HG02981 (cell line): ENCODE measurements around the gene H3-3A.
"Not testable (repeated sequence)": the region's sequence is repeated elsewhere in the genome, so short reads cannot be mapped to it uniquely, and the experiment has no call there.

Experiments used
- ATAC-seq: cut with Tn5 transposase; IDR thresholded peaks from one replicate; pipeline ENCODE4 v1.9.1; 2021; ENCODE audit warnings: mild to moderate bottlenecking, moderate library complexity; ENCODE audit not compliant: unreplicated experiment

Gene H3-3A

DNA sequence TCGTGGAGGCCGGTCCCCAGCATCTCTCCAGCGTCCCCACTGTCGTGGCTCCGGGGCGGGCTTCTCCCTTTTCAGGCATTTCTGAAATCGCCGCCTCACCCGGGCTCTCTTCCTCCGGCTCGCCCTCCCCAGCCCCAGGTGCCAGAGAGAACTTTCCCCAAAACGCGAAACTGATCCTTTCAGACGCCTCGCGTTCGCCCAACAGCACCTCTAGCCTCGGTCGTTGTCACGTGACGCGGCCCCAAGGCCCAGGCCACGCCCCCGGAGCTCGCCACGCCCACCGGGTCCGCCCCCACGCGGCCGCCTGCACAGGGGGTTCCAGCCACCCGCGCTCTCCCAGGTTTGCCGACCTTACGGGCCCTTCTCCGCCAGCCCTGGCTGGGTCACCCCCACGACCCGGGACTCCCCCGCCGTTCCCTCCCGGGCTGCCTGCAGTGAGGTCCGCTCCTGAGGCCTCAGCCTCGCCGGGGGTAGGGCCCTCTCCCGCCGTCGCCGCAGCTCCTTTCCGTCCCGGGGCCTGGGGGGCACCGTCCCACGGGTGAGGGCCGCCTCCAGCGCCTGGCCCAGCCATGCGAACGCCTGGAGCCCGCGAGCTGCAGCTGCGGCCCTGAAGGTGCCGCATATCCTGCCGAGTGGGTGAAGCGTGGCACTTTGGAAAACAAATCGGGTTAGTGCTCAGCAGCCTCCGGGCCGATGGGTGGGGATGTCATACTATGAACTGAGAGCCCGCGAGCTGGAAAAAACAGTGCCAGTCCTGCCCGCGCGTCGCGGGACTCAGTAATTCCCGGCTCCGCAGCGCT, 21.0 kb downstream of the H3-3A start:
- ATAC-seq: peak; percentile 92

DNA sequence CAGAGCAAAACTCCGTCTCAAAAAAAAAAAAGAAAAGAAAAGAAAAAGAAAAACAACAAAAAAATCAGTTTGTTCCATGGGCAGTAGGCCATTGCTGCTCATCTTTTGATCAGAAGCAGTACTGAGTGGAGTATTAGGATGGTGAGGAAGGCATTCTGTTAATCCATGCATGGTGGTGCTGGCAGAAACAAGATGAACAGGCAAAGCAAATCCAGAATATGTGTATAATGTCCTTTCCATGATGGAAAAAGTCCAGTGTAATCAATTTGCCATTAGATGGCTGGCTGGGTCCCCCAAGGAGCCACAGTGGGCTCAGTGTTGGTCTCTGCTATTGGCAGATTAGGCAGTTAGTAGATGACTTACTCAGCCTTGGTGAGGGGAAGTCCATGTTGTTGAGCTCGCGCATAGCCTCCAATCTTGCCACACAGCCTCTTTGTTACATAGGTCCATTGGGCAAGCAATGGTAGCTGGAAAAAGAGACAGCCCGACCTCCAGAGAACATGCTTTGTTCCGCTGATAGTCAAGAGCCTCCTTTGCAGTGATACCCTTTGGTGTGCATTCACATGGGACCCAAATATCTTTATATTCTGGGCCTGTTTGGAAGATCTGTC, 23.3 kb downstream of the H3-3A start:
- no peak for ATAC-seq

DNA sequence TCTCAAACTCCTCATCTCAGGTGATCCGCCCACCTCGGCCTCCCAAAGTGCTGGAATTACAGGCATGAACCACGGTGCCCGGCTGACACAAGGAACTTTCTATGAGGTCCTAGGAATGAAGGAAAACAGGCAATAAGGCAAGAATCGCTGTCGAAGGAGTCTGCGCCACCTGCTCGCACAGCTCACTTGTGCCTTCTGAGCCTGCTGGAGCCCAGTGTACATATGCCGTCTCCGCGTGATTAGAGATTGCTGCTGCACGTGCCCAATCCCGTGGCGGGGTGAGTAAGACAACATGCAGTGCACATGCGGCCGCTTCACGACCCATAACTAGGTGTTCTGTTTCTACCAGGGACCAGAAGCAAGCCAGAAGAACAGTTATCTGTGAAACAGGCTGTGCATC, 24.3 kb downstream of the H3-3A start:
- ATAC-seq: no peak

DNA sequence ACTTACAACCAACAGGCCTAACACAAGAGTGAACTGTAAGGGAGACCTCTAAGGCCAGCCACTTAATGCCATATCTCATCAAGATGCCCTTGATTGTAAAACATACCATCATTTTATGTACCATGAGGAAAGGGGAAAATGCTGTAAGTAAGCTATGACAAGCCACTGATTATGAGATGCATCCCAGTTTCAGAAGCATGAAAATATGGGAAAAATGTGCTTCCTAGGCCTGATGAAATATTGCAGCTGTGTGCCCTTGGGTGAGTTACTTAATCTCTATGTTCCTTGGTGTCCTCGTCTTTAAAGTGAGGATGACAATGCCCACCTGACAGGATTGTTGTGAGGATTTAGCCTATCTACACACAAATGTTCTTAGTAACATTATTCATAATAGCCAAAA, 28.9 kb downstream of the H3-3A start:
- ATAC-seq: no peak

DNA sequence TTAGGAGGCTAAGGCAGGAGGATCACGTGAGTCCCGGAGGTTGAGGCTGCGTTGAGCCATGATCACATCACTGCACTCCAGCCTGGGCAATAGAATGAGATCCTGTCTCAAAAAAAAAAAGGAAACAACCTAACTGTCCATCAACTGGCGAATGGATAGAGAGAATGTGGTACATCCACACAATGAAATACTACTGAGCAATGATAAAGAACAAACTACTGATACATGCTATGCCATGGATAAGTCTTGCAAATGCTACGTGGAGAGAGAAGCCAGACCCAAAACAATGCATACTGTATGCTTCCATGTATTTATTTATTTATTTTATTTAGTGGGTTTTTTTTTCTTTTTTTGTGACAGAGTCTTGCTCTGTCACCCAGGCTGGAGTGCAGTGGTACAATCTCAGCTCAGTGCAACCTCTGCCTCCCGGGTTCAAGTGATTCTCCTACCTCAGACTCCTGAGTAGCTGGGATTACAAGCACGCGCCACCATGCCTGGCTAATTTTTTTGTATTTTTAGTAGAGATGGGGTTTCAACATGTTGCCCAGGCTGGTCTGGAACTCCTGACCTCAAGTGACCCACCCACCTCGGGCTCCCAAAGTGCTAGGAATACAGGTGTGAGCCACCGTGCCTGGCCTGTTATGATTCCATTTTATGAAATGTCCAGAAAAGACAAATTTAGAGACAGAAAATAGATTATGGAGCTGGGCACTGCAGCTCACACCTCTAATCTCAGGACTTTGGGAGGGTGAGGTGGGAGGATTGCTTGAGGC, 29.7 kb downstream of the H3-3A start:
- not testable (repeated sequence) for ATAC-seq

DNA sequence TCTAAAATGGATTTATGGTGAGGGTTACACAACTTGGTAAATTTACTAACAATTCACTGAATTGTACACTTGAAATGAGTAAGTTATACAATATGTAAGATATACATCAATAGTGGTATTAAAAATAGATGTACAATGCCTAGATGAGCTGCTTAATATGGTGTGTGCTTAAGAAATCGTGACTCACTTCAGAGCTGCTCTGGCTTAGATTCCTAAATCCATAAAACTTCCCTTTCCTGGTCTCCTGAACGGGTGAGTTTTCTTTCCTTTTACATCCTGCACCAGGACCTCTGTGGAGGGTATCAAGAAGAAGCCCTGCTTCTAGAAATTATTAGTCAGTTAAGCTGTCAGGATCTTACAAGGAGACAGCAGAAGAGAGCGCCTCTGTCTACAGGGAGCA, 30.4 kb downstream of the H3-3A start:
- ATAC-seq: no peak

DNA sequence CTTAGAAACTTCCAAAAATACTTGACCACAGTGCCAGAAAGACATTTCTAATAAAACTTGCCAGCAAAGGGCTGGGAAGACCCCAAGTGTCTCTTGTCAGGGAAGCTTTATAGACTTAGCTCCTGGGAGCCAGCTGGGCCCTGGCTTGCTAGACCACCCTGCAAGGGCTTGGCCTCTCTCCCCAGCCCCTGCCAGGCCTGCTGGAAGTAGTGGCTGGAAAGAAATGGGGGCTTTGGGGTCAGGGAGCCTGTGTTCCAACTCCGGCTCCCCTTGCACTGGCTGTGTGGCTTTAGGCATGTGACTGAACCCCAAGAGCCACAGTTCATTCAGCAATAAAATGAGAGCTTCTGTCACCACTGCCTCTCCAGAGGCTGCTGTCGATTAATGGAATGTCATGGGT, 31.1 kb downstream of the H3-3A start:
- no peak for ATAC-seq

DNA sequence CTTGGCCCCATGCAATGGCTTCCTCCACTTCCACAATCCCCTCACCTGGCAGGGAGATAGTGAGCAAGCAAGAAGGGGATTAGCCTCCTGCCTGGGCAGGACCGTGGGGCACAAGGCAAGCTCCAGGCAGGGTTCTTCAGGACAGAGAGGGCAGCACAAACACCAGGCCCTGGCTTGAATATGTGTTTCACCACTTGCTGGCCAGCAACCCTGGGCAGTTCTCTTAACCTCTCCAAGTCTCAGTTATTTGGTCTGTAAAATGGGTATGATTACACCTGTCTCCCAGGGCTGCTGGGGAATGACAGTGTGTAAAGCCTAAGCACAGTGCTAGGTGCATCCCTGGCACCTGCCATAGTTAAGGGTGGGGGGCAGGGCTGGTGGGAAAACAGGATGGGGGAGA, 31.9 kb downstream of the H3-3A start:
- ATAC-seq: no peak

DNA sequence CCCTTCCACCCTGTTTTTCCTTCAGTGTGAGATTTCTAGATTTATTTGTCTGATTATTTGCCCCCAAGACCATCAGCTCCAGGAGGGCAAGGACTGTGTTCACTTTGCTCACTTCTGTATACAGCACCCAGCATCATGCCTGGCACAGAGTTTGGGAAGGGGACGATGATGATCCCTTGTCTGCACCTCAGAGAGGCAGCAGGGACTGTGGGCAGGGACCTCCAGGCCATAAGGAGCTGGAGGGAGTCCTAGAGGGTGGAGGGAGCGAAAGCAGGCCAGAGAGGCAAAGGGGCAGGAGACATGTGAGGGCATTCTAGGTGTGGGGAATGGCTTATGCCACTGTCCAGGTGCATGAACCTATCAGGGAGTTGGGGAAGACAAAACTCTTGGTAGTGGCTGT, 32.8 kb downstream of the H3-3A start:
- no peak for ATAC-seq

DNA sequence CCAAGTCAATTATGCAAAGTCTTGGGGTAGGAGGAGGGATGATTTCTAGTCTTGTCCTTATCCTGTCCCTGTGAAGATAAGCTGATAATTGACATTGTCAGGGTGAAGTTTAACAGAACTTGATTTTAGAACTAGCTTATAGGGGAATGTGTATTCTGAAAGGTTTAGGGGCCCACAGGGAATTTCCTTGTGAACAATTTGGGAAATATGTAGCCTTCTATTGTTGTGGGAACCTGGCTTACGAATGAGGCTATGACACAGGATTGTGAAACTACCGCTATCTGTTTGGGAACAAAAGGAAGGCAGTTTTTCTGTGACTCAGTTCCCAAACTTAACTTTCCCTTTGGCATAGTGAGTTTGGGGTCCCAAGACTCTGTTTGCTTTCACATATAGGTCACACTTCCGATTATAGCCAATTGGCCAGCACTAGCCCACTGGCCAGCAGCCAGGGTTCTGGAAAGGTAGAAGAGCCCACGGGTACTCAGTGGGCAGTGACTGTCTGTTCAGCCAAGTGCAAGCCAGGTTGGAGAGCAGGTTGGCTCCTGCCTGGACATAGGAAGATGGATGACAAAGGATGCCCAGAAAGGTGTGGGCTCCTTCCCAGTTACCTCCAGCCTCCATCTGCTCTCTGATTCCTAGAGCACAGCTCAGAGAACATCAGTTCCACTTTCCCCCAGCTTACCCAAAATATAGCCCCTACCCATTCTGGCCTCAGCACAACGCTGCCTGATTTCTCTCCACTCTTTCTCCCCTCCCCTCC, 35.5 kb downstream of the H3-3A start:
- ATAC-seq: no peak

DNA sequence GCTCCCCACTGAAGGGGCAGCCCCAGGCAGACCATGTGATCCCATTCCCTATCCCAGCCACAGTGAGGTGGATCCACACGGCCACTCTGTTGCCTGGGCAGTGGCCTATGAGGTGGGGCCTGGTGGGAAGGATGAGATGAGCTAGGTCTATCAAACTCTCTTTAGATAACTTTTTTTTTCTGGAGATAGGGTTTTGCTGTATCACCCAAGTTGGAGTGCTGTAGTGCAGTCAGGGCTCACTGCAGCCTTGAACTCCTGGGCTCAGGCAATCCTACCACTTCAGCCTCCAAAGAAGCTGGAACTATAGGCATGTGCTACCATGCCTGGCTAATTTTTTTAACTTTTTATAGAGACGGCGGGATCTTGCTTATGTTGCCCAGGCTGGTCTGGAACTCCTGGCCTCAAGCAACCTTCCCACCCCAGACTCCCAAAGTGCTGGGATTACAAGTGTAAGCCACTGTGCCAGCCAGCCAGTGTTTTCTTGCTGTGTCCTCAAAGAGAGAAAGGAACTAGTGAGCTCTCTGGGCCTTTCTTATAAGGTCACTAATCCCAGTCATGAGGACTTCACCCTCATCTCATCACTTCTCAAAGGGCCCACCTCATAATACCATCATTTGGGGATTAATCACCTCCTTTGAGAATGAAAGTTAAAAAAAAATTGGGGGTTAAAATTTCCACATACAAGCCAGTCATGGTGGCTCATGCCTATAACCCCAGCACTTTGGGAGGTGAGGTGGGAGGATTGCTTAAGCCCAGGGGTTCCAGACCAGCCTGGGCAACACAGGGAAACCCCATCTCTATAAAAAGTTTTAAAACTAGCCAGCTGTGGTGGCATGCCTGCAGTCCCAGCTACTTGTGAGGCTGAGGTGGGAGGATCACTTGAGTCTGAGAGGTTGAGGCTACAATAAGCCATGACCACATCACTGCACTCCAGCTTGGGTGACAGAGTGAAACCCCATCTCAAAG, 36.6 kb downstream of the H3-3A start:
- ATAC-seq: no peak

DNA sequence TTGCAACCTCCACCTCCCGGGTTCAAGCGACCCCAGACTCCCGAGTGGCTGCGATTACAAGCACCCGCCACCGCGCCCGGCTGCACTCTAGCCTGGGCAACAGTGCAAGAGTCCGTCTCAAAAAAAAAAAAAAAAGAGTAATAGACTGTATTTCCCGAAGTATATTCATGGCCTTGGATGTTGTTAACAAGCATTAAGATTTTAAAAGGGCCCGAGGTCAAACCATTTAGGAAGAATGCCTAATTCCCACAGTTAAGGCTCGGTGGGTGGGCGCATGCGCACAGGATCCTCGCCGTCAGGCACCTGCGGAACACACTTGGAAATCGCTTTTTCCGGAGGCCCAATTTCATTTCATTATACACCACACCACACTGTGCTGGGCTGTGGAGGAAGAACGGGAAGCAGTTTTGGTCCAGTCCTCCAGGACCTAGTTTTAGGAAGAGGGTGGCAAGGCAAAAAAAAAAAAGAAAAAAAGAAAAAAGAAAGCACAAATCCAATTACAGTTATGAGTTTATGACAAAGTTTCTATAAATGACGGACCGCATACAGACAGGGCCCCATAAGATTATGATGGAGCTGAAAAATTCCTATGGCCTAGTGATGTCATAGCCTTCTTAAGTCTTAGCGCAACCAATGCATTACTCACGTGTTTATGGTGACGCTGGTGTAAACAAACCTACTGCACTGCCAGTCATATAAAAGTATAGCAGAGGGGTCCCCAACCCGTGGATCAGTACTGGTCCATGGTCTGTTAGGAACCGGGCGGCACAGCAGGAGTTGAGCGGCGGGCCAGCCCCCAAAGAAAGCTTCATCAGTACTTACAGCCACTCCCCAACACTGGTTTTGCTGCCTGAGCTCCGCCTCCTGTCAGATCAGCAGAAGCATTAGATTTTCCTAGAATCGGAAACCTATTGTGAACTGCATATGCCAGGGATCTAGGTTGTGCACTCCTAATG, 38.2 kb downstream of the H3-3A start:
- ATAC-seq: no peak

DNA sequence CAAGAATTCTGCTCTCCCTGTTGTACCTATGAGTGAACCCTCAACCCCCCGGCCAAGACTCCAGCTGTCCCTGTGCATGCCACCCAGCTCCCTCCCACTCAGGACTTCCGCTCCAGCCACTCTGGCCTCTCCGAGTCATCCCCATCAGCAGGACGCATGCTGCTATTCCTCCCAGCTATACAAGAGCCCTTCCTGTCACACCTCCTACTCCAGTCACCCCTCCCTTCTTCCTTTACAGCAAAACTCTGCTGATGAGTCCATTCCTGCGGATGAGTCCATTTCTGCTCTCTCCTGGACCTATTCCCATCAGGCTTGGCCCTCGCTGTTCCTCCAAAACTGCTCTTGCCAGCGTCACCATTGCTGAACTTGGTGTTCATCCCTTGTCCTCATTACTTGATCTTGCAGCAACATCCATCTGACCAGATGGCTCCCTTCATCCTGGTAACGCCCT, 42.2 kb downstream of the H3-3A start:
- no peak for ATAC-seq

DNA sequence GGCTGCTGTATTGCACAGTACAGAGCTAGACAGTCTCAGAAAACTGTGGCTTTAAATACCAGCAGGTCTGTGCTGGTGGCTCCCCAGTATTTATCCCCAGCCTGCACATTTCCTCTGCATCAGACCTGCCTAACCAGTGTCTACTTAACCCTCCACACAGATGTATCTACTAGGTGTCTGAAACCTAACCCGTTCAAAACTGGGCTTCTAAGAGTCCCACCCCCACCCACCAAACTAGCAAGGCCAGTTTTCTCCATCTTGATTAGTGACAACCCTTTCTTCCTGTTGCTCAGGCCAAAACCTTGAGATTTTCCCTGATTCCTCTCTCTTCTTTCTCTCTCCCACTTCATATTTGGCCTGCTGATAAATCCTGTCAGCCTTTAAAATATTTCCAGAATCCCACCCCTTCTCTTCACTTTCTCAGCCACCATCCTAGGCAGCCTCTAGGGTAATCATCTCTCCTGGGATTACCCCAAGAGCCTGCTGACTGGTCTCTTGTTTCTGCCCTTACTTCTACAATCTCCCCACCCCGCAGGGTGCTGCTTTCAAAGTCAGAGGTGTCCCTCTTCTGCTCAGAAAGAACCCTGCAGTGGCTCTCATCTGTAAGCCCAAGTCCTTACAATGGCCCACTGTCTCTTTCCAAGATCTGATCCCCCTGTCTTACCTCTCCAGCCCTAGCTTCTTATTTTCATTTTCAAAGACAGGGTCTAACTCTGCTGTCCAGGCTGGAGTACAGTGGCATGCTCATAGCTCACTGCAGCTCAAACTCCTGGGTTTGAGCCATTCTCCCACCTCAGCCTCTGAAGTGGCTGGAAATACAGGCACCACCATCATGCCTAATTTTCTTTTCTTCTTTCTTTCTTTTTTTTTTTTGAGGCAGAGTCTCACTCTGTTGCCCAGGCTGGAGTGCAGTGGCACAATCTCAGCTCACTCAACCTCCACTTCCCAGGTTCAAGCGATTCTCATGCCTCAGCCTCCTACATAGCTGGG, 45.2 kb downstream of the H3-3A start:
- no peak for ATAC-seq

DNA sequence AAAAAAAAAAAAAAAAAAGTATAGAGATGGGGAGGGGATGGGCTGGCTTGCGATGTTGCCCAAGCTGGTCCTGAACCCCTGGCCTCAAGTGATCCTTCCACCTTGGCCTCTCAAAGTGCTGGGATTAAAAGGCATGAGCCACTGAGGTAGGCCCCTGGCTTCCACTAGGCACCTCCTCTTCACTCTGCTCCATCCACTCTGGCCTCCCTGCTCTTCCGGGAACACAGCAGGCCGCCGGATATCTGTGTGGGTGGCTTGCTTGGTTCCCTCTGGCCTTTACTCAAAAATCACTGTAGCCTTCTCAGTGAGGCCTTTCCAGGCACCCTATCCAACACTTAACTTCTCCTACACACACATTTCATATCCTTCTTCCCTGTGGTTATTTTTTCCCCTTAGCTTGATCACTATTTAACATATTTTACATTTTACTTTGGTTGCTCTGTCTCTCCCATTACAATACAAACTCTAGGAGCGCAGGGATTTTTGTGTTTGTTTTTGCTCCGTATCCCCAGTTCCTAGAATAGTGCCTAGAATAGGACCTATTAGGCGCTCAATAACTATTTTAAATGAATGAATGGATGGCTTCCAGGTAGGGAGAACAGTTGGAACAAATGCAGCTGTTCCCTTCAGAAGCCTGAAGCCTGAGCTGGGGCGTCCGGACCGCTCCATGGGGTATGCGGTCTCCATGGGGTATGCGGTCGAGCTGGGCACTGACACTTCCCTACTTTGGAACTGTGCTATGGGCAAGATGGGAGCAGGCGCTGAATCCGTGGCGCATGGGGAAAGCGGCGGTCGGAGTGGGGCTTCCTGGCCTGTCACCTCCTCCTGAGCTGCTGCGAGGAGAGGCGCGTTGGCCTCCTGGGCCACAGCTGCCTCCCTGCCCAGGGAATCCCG, 46.7 kb downstream of the H3-3A start:
- ATAC-seq: peak; percentile 6

DNA sequence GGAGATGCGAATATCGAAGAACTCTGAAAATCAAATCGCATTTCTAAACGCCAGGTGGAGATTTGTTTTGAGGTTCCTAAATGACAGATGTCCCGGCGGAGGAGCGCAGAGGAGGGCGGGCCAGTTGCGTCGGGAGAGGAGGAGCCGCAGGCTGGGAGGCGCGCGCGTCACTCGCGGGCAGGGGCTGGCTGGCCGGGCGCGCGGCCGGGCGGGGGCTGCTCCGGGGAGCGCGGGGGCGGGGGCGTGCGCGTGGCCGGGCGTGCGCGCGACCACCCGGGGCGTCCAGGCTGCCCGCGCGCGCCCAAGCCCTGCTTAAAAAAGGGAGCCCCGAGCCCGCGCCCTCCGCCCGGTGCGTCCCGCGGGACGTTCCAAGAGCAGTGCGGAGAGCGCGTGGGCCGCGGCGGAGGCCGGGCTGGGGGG, 47.3 kb downstream of the H3-3A start:
- ATAC-seq: peak; percentile 78
